HL-60 (cell line): ENCODE data around the gene RAB5B.

ENCODE experiments used
- DNase-seq, 2 experiments: peaks; one replicate each; pipeline ENCODE4 v3.0.0-alpha.2; 2010 to 2020; ENCODE audit warnings: low read depth in 1 of 2, low spot score in 1 of 2
- H3K27ac ChIP-seq: fragments of 250-450 bp; sonication (Bioruptor Pico); replicated peaks from 2 replicates; pipeline ENCODE4 v1.5.1; 2020; ENCODE audit warnings: mild to moderate bottlenecking, moderate library complexity
- H3K27me3 ChIP-seq: fragments of 250-450 bp; sonication (Bioruptor Pico); 2 replicates; pipeline ENCODE4 v1.5.1; 2021; ENCODE audit warnings: mild to moderate bottlenecking, moderate library complexity; ENCODE audit not compliant: insufficient read depth, poor library complexity, severe bottlenecking
- H3K4me3 ChIP-seq: replicated peaks from 2 replicates; pipeline ENCODE4 v1.5.1; 2011; ENCODE audit warnings: mild to moderate bottlenecking, control low read depth, low read length; ENCODE audit not compliant: insufficient read depth
- GABPA ChIP-seq: IDR thresholded peaks from 2 replicates; pipeline ENCODE4 v1.6.1; 2012; ENCODE audit warnings: low read depth
- POLR2AphosphoS5 ChIP-seq: IDR thresholded peaks from 2 replicates; pipeline ENCODE4 v1.6.1; 2012; ENCODE audit warnings: low read depth
- SPI1 ChIP-seq: IDR thresholded peaks from 2 replicates; pipeline ENCODE4 v1.6.1; 2012; ENCODE audit warnings: low read depth, mild to moderate bottlenecking, borderline replicate concordance
- TF ChIP-seq, protein P1 (sequence below): IDR thresholded peaks from 2 replicates; pipeline ENCODE4 v1.6.1; 2012; ENCODE audit warnings: low read depth; ENCODE audit not compliant: insufficient replicate concordance
- TF ChIP-seq, protein P2 (sequence below): IDR thresholded peaks from one replicate; pipeline ENCODE4 v1.5.1; 2011; ENCODE audit warnings: low read length, control low read depth, inconsistent platforms; ENCODE audit not compliant: insufficient read depth

The RAB5B gene

DNA sequence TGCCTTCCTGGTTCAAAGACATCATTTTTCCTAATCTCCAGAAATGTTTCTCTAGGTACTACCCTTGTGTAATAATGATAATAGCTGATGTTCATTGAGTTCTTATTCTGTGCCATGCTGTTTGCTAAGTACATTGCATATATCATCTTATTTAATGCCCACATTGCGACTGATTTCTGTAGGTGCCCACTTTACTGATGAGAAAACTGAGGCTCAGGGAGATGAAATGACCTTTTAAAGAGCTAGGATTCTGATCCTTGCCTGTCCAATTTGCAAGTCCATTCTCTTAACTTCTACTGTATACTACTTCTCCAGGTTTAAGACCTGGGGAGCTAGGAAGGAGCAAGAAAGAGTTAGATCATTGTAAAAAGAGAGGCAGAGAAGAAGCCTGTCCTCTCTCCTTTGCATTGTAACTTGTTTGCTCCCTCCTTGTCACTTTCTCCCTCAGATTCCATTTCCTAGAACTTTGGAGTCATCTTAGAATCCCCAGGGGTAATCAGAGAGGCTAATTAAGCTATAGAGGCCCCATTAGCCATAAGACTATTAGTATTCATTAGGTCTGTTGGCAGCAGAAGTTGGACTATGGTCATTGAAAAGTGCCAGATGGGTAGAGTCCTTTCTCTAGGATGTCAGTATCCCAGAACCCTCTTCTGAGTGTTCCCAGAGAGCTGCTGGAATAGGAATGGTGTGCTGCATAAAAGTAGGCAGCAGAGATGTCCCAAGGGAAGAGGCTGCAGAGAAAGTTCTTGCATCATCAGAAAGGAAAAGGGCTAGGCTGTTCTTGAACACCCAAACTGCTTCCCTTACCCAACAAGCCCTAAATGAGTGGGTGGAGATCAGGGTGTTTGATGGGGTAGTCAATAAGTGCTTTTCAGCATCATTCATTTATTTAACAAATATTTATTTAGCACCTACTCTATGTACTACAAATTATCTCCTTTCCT is 39.8 kb upstream of the RAB5B start:
- no peak overlapping the region for H3K27ac ChIP-seq
- H3K4me3 ChIP-seq = no peak overlapping the region
- TF ChIP-seq, protein P1, sequence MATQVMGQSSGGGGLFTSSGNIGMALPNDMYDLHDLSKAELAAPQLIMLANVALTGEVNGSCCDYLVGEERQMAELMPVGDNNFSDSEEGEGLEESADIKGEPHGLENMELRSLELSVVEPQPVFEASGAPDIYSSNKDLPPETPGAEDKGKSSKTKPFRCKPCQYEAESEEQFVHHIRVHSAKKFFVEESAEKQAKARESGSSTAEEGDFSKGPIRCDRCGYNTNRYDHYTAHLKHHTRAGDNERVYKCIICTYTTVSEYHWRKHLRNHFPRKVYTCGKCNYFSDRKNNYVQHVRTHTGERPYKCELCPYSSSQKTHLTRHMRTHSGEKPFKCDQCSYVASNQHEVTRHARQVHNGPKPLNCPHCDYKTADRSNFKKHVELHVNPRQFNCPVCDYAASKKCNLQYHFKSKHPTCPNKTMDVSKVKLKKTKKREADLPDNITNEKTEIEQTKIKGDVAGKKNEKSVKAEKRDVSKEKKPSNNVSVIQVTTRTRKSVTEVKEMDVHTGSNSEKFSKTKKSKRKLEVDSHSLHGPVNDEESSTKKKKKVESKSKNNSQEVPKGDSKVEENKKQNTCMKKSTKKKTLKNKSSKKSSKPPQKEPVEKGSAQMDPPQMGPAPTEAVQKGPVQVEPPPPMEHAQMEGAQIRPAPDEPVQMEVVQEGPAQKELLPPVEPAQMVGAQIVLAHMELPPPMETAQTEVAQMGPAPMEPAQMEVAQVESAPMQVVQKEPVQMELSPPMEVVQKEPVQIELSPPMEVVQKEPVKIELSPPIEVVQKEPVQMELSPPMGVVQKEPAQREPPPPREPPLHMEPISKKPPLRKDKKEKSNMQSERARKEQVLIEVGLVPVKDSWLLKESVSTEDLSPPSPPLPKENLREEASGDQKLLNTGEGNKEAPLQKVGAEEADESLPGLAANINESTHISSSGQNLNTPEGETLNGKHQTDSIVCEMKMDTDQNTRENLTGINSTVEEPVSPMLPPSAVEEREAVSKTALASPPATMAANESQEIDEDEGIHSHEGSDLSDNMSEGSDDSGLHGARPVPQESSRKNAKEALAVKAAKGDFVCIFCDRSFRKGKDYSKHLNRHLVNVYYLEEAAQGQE = no peak
- TF ChIP-seq SPI1 = no peak
- no peak for TF ChIP-seq GABPA

DNA sequence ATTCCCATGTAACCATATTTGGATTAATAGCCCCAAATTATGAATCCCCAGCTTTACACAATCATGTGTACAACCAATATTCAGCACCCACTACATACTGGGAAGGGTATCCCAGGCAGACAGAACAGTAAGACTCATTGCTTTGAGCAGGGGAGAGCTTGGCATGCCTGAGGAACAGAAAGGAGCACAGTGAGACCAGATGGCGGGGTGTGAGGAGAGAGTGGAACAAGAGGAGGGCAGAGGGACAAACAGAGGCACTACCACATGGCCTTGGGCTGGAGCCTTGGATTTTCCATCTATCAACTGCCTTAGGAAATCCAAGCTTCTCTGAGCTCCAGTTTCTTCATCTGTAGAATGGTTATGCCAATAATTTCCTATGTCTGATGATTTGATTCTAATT is 39.1 kb upstream of the RAB5B start:
- TF ChIP-seq GABPA (no peak), SPI1 (no peak)
- DNase-seq = no peak
- no peaks in the 10 kb centered on the region for H3K27me3 ChIP-seq
- no peak overlapping the region for H3K4me3 ChIP-seq
- no peak overlapping the region for H3K27ac ChIP-seq

More for the DNA sequence above, 39.8 kb upstream of the RAB5B start:
- no peaks in the 10 kb centered on the region for H3K27me3 ChIP-seq
- DNase-seq = no peak

DNA sequence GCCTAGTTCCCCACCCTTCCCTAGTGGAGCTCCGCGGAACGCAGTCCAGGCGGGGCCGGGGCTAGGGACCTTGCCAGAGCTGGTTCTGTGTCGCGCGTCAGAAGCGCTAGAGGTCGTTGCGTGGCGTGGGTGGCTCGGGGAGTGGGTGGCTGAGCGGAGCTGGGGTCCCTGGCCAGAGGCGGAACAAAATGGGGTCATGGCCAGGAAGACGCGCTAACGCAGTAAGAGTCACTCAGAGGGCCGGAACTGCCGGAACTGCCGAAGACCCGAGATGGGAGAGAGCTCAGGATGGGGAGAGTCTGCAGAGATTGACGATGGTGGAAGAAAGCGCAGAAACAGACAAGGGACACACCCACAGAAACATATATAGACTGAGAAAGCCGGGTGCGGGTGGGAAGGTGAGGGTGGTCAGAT is 38.1 kb upstream of the RAB5B start:
- TF ChIP-seq POLR2AphosphoS5 (no peak), GABPA (no peak), SPI1 (no peak)
- TF ChIP-seq, protein P2, sequence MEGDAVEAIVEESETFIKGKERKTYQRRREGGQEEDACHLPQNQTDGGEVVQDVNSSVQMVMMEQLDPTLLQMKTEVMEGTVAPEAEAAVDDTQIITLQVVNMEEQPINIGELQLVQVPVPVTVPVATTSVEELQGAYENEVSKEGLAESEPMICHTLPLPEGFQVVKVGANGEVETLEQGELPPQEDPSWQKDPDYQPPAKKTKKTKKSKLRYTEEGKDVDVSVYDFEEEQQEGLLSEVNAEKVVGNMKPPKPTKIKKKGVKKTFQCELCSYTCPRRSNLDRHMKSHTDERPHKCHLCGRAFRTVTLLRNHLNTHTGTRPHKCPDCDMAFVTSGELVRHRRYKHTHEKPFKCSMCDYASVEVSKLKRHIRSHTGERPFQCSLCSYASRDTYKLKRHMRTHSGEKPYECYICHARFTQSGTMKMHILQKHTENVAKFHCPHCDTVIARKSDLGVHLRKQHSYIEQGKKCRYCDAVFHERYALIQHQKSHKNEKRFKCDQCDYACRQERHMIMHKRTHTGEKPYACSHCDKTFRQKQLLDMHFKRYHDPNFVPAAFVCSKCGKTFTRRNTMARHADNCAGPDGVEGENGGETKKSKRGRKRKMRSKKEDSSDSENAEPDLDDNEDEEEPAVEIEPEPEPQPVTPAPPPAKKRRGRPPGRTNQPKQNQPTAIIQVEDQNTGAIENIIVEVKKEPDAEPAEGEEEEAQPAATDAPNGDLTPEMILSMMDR = no peak
- TF ChIP-seq, protein P1 = no peak
- DNase-seq = no peak
- Histone ChIP-seq H3K27me3 (no peaks in the 10 kb centered on the region), H3K4me3 (no peak overlapping the region), H3K27ac (no peak overlapping the region)

DNA sequence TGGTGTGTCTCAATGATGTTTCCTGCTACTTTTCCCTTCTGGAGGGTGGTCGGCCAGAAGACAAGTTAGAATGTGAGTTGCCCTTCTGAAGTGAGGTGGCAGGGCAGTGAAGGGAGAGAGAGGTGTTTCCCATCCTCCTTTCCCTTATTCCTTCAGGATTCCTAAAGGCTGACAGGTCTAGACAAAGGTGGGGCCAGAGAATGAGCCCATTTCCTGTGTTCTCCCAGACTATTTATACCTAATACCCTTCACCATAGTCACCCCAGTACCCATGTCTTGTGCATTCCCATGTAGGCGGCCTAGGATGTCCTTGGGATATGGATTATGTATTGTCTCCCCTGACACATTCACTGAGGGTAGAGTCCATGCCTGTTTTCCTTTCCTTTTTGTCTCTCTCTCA is 35.9 kb upstream of the RAB5B start:
- no peak overlapping the region for H3K4me3 ChIP-seq
- H3K27me3 ChIP-seq = no peaks in the 10 kb centered on the region
- no peak for DNase-seq
- no peak overlapping the region for H3K27ac ChIP-seq
- TF ChIP-seq SPI1 = no peak
- TF ChIP-seq, protein P1 = no peak
- TF ChIP-seq POLR2AphosphoS5 = no peak
- TF ChIP-seq, protein P2 = no peak
- TF ChIP-seq GABPA = no peak
